GM12801 (cell line): ENCODE measurements around the gene ALG5.

Experiments
- TF ChIP-seq, protein P1 (sequence below): IDR thresholded peaks from one replicate; pipeline ENCODE4 v1.5.1; 2011; ENCODE audit warnings: control low read depth; ENCODE audit not compliant: insufficient read length; ENCODE audit errors: extremely low read depth

Gene ALG5

GRCh38 chr13:37001921-37002250 is 2.7 kb upstream of the ALG5 start:
- TF ChIP-seq, protein P1, sequence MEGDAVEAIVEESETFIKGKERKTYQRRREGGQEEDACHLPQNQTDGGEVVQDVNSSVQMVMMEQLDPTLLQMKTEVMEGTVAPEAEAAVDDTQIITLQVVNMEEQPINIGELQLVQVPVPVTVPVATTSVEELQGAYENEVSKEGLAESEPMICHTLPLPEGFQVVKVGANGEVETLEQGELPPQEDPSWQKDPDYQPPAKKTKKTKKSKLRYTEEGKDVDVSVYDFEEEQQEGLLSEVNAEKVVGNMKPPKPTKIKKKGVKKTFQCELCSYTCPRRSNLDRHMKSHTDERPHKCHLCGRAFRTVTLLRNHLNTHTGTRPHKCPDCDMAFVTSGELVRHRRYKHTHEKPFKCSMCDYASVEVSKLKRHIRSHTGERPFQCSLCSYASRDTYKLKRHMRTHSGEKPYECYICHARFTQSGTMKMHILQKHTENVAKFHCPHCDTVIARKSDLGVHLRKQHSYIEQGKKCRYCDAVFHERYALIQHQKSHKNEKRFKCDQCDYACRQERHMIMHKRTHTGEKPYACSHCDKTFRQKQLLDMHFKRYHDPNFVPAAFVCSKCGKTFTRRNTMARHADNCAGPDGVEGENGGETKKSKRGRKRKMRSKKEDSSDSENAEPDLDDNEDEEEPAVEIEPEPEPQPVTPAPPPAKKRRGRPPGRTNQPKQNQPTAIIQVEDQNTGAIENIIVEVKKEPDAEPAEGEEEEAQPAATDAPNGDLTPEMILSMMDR: no peak

DNA sequence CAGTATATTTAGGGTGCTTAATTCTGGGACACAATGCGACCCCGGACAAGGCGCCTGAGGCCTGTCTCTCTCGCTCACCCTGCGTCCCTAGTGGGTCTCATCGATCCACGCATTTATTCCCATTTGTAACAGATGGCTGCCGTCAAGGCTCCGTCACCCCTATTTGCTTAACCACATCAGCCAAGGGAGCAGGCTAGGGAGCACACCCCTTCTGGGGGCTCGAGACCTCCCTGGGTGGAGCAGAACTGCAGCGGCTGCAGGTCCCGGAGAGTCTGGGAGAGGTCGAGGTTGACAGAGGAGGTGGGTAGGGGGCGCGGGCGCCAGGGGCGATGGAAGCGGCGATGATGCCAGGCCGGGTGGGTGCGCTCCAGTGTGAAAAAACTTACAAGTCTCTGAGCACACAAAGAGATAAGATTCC is 507 bp downstream of the ALG5 start:
- TF ChIP-seq, protein P1: no peak

- TF ChIP-seq, protein P1: no peak
Observed at GRCh38 chr13:36997716-36998427, 1.3 kb downstream of the ALG5 start.

GRCh38 chr13:36992362-36992761 is 6.8 kb downstream of the ALG5 start:
- TF ChIP-seq, protein P1: no peak

DNA sequence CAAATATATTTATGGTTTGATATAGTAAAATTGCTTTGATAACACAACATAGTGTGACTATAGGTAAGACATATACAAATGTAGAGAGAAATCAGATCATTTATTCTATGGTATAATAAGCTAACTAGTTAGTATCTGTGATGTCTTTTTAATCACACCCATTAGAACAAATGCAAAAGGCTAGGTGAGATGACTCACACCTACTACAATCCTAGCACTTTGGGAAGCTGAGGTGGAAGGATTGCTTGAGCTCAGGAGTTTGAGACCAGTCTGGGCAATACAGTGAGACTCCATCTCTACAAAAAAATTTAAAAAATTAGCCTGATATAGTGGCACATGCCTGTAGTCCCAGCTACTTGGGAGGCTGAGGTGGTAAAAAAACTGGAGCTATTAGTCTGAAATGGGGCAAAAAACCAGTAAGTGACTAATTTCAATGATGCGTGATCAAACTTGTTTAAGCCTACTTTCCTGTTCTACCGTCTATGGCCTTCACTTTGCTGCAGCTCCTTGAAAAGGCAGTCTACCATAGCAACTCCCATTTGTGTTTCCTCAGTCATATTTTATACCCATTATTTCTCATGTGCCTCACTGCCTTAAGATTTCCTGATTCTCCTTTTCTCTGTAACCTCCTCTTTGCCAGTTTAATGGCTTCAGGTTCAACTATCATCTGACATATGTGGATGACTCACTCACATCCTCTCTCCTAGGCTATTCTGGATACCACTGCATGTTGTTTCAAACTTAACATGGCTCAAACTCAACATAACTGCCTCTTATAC is 12.5 kb downstream of the ALG5 start:
- TF ChIP-seq, protein P1: no peak

DNA sequence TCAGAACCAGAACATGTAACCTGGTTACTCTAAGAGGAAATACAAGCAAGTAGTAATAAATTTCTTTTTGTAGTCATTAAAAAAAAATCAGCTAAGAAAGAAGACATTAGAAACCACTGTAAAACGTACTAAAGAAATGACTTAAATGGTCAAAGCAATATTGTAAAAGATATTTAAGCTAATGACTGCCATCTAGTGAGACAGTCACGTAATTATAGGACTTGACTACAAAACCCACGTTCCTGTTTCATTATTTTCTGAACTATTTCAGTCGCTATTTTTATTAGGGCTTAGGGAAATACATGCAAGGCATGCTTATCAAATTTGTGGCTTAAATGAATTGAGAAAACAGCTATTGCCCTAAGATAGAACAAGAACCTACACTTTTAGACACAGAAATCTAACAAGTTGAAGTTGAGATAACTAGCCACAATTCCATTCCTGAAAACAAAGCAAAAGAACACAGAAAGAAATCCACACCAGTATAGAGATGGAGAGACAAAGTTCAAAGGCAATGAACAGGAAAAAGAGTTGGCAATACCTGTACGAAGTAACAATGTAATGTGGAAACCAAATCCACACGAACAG is 17.9 kb downstream of the ALG5 start:
- TF ChIP-seq, protein P1: no peak

GRCh38 chr13:36979361-36980050 is 19.6 kb downstream of the ALG5 start:
- TF ChIP-seq, protein P1: no peak
